ENCODE measurements around the gene ARMC5. TPM values are rescaled to one million over a fixed set of nuclear protein-coding genes. Genes with fewer than 3 reads are reported as not detected.
A peak's percentile ranks its signal among the peaks of the same experiment; 100 is the strongest.

The ARMC5 gene
- polyA plus RNA-seq, 1 experiment: 6.4 TPM

- ChIA-PET CTCF (no interaction called here), POLR2A (no interaction called here)
- Histone ChIP-seq H3K4me3 (ENCODE audit: low read depth, low read length) (no peak overlapping the region), H3K27me3 (ENCODE audit: control insufficient read depth, insufficient read depth, low read length) (peaks cover 4% of the 10 kb centered on the region; the same call in 1 of the 2 replicates), H3K36me3 (ENCODE audit: control insufficient read depth, insufficient read depth, low read length) (no peaks in the 10 kb centered on the region)
- no peak for DNase-seq (ENCODE audit: low read depth)
- TF ChIP-seq CTCF (IDR thresholded peaks at IDR 0.05; ENCODE audit: insufficient read depth, low read depth, low read length): no peak
Measured at GRCh38 chr16:31484491-31485171, 25.3 kb downstream of the ARMC5 start.

- no peak for TF ChIP-seq CTCF (IDR thresholded peaks at IDR 0.05; ENCODE audit: insufficient read depth, low read depth, low read length)
- Histone ChIP-seq H3K4me3 (ENCODE audit: low read depth, low read length) (no peak overlapping the region), H3K36me3 (ENCODE audit: control insufficient read depth, insufficient read depth, low read length) (no peaks in the 10 kb centered on the region), H3K27me3 (ENCODE audit: control insufficient read depth, insufficient read depth, low read length) (peaks cover 4% of the 10 kb centered on the region; the same call in 1 of the 2 replicates)
- CTCF ChIA-PET: interaction anchor here (1.2 kb wide), 1 partner anchor 25 kb away, joined by 3 read pairs; no protein-coding TSS in a partner anchor
- POLR2A ChIA-PET: no interaction called here
- no peak for DNase-seq (ENCODE audit: low read depth)
Measured at GRCh38 chr16:31485571-31485970, 26.3 kb downstream of the ARMC5 start.

- POLR2A ChIA-PET: interaction anchor here (0.6 kb wide), 1 partner anchor 306 kb away, joined by 4 read pairs; no protein-coding TSS in a partner anchor
- no peaks in the 10 kb centered on the region for H3K36me3 ChIP-seq (ENCODE audit: control insufficient read depth, insufficient read depth, low read length)
- H3K27me3 ChIP-seq (ENCODE audit: control insufficient read depth, insufficient read depth, low read length): peaks cover 4% of the 10 kb centered on the region; the same call in 1 of the 2 replicates
- no peak overlapping the region for H3K4me3 ChIP-seq (ENCODE audit: low read depth, low read length)
- CTCF ChIA-PET: interaction anchor here (1.2 kb wide), 1 partner anchor 25 kb away, joined by 3 read pairs; no protein-coding TSS in a partner anchor
- DNase-seq (ENCODE audit: low read depth): no peak
- TF ChIP-seq CTCF (IDR thresholded peaks at IDR 0.05; ENCODE audit: insufficient read depth, low read depth, low read length): no peak
Measured at GRCh38 chr16:31486045-31486444, 26.7 kb downstream of the ARMC5 start.

GRCh38 chr16:31487071-31487719, 27.9 kb downstream of the ARMC5 start:
- POLR2A ChIA-PET: no interaction called here
- TF ChIP-seq CTCF (IDR thresholded peaks at IDR 0.05; ENCODE audit: insufficient read depth, low read depth, low read length): no peak
- Histone ChIP-seq H3K36me3 (ENCODE audit: control insufficient read depth, insufficient read depth, low read length) (peaks cover 5% of the 10 kb centered on the region), H3K27me3 (ENCODE audit: control insufficient read depth, insufficient read depth, low read length) (peaks cover 4% of the 10 kb centered on the region; the same call in 1 of the 2 replicates), H3K4me3 (ENCODE audit: low read depth, low read length) (peak overlapping the region; percentile 49)
- CTCF ChIA-PET: interaction anchor here (1.0 to 1.4 kb wide), 4 partner anchors 9 to 27 kb away, joined by 3 to 5 read pairs (median 4); no protein-coding TSS in a partner anchor
- no peak for DNase-seq (ENCODE audit: low read depth)

Data from BJ (cell line).